LNCaP clone FGC (cell line): ENCODE data around the gene TDO2.

Experiments
- DNase-seq: peaks from one replicate; pipeline ENCODE4 v3.0.0-alpha.2; 2011; ENCODE audit warnings: low read depth
- H3K4me3 ChIP-seq: 2 replicates; pipeline ENCODE4 v1.5.1; 2011; ENCODE audit warnings: mild to moderate bottlenecking, low read depth, low read length, control low read depth
- TF ChIP-seq, protein P1 (sequence below): IDR thresholded peaks from 2 replicates; pipeline ENCODE4 v1.5.1; 2012; ENCODE audit warnings: mild to moderate bottlenecking; ENCODE audit not compliant: control insufficient read depth, insufficient read depth; ENCODE audit errors: extremely low read depth

The TDO2 gene

DNA sequence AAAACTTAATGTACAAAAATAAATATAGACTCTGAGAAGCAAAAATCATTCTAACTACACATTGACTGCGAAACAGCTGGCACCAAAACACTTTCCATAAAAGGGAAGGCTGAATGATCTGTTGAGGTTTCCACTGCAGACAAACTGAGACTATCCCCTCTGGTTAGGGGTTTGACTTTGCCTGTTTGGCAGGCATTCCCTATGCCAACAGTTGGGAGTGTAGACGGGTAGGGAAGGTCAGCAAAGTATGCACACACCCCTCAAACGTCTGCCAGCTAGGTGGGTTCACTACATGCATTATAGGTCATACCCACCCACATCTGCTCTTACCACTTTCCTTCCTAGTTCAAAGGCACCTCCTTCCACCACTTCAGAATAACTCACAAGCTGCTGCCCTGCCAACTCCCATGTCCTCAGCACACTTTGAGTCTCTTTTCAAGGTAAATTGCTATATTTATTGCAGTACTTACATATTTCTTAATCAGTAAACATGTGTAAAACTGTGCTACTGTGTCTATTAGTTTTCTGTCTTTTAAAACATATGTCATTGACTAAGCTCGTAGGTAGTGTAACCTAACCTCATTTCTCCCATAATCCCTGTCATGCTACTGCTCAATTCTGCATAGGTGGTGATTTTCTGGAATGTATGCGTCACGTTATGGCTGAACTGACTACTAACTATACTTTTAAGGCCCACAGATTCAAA, 37.7 kb downstream of the TDO2 start:
- no peak for DNase-seq
- TF ChIP-seq, protein P1, sequence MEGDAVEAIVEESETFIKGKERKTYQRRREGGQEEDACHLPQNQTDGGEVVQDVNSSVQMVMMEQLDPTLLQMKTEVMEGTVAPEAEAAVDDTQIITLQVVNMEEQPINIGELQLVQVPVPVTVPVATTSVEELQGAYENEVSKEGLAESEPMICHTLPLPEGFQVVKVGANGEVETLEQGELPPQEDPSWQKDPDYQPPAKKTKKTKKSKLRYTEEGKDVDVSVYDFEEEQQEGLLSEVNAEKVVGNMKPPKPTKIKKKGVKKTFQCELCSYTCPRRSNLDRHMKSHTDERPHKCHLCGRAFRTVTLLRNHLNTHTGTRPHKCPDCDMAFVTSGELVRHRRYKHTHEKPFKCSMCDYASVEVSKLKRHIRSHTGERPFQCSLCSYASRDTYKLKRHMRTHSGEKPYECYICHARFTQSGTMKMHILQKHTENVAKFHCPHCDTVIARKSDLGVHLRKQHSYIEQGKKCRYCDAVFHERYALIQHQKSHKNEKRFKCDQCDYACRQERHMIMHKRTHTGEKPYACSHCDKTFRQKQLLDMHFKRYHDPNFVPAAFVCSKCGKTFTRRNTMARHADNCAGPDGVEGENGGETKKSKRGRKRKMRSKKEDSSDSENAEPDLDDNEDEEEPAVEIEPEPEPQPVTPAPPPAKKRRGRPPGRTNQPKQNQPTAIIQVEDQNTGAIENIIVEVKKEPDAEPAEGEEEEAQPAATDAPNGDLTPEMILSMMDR: no peak
- H3K4me3 ChIP-seq: no peak overlapping the region

DNA sequence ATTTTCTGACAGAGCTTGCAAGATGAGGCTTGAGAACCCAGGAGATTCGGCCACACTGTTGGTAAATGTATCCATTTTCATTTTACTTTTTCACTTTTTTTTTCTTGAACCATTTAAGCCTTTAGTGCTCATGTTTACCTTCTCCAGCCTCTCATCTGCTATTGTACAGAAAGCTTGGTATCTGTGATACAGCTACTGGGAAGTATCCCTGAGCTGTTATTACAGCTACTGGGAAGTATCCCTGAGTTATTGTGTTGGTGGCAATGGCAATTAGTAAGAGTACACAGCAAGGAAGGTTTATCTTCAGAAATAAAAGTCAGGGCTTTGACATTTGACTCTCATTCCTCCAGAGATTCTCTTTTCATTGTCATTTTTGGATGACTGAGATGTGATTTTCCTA, 38.3 kb downstream of the TDO2 start:
- no peak for DNase-seq
- TF ChIP-seq, protein P1: no peak
- H3K4me3 ChIP-seq: no peak overlapping the region

DNA sequence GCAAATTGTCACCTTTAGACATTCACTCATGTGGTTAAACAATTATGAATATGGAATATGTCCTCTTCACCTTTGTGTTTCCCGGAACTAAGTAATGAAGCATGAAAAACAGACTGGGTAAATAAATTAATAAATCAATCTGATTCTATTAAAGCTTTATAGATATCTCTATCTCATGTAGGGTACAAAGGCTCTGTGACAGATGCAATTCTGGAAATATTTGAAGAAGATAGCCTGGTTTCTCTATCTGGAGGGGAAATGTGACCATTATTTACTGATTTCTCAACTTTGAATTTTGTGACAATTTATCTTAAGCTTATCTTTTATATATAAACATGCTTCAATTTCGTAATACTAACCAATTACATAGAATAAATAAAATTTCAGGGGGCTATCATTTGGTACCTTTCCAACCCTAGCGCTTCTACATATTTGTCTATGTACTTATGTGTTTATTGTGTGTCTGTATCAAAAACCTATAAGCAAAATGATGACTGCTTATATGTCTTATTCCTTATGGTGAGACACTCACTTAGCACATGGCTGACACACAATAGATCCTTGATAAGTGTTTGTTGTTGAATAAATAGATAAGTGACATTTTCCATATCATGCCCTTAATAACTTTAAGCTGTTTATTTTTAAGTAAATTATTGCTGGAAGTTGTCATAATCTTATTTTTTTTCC, 40.3 kb downstream of the TDO2 start:
- no peak for DNase-seq
- TF ChIP-seq, protein P1: no peak
- no peak overlapping the region for H3K4me3 ChIP-seq

DNA sequence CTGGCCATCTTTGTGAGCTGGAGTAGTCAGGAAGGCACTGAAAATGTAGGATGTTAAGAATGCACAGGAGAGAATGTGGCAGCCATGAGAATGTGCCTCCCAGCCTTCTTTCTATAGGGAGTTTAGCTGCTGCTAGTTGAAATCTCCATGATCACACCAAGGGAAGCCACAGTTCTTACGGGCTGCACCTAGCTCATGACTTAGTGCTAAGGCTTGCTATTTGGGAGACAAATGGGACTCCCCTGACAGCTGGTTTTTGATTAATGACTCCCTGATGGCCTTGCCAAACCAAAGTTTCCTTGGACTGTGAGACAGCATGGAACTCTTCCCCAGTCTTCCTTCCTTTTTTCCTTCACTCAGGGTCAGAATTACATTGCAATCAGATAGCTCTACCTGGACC, 41.0 kb downstream of the TDO2 start:
- no peak overlapping the region for H3K4me3 ChIP-seq
- DNase-seq: no peak
- TF ChIP-seq, protein P1: no peak

DNA sequence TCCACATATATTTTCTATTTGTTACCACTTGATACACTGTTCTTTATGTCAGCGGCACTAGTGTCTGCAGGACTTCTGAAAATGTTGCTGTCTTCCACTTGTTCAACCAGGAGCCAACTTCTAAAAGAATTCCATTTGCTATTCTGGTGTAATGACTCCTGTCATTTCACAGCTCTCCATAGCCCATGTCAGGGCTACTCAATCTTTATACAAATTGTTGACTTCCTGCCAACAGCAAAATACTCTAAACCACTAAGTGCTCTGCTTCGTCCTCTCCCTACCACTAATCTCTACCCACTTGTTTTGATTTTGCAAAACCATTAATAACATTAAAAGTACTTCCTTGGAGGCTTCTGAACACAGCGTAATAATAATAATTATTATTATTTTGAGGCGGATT, 43.0 kb downstream of the TDO2 start:
- TF ChIP-seq, protein P1: no peak
- H3K4me3 ChIP-seq: no peak overlapping the region
- DNase-seq: no peak

DNA sequence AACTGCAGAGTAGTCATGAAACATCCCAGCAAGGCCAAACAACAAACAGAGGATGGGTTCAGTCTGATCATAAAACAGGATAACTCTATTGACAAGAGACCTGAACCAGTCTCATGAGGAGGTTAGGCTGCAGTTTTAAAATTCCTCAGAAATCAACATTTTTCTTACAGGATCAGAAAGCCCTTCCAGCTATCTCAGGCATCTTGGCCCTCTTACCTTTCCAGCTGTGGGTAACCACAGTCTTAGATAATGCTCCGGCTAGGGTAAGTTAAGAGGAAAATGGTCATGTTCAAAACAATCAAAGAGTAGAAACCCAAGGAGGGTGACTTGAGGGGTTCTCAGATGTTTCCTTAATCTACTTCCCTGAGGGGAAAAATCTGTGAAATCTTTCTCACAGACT, 45.0 kb downstream of the TDO2 start:
- TF ChIP-seq, protein P1: no peak

More for the DNA sequence above, 45.0 kb downstream of the TDO2 start:
- DNase-seq: no peak
- H3K4me3 ChIP-seq: no peak overlapping the region
